Cortex of kidney (tissue), 1 donor: ENCODE measurements around the gene SWT1.
A peak's percentile ranks its signal among the peaks of the same experiment; 100 is the strongest.
"Not testable (repeated sequence)": the region's sequence is repeated elsewhere in the genome, so short reads cannot be mapped to it uniquely, and the experiment has no call there.

Source experiments
- DNase-seq: peaks from one replicate; lab custom pipeline; 2025; lab: John Stamatoyannopoulos, UW

The SWT1 gene

GRCh38 chr1:185291652-185292051 is 134.7 kb downstream of the SWT1 start:
- no peak for DNase-seq

GRCh38 chr1:185292237-185292636 is 135.3 kb downstream of the SWT1 start:
- DNase-seq, result no peak

- DNase-seq, result no peak
These were observed 137.1 kb downstream of the SWT1 start for GRCh38 chr1:185293967-185294542.

- no peak for DNase-seq
These were observed 138.1 kb downstream of the SWT1 start for GRCh38 chr1:185295091-185295490.

GRCh38 chr1:185297982-185298381 is 141.0 kb downstream of the SWT1 start:
- no peak for DNase-seq

GRCh38 chr1:185300152-185300551 is 143.2 kb downstream of the SWT1 start:
- DNase-seq, result no peak

- no peak for DNase-seq
These were observed 148.5 kb downstream of the SWT1 start for GRCh38 chr1:185305419-185305818.

GRCh38 chr1:185308126-185308525 is 151.2 kb downstream of the SWT1 start:
- DNase-seq, result no peak

GRCh38 chr1:185309566-185309965 is 152.6 kb downstream of the SWT1 start:
- no peak for DNase-seq

GRCh38 chr1:185311589-185312225 is 154.7 kb downstream of the SWT1 start:
- DNase-seq, result no peak

GRCh38 chr1:185312361-185313138 is 155.6 kb downstream of the SWT1 start:
- DNase-seq, result no peak

- DNase-seq, result no peak
These were observed 157.4 kb downstream of the SWT1 start for GRCh38 chr1:185314411-185314810.

GRCh38 chr1:185315445-185316071 is 158.6 kb downstream of the SWT1 start:
- no peak for DNase-seq

GRCh38 chr1:185316163-185317033 is 159.4 kb downstream of the SWT1 start:
- DNase-seq, result no peak

- DNase-seq, result peak; percentile 91
These were observed 160.3 kb downstream of the SWT1 start, which contains the start of gene IVNS1ABP for GRCh38 chr1:185317034-185317885. IVNS1ABP (minus strand) TSS chr1:185317243; CDS start chr1:185309493, 7,750 bp downstream.

GRCh38 chr1:185317886-185318310 is 160.9 kb downstream of the SWT1 start:
- DNase-seq, result no peak

- no peak for DNase-seq
These were observed 161.6 kb downstream of the SWT1 start for GRCh38 chr1:185318431-185319138.

GRCh38 chr1:185319139-185319475 is 162.1 kb downstream of the SWT1 start:
- DNase-seq, result no peak

- not testable (repeated sequence) for DNase-seq
These were observed 164.1 kb downstream of the SWT1 start for GRCh38 chr1:185321104-185321503.

GRCh38 chr1:185321653-185322221 is 164.8 kb downstream of the SWT1 start:
- DNase-seq, result not testable (repeated sequence)
